Smooth muscle cell (in vitro differentiated cells): Measurements from ENCODE around the gene NET1. TPM values are rescaled to one million over a fixed set of nuclear protein-coding genes. Genes with fewer than 3 reads are reported as not detected.
A peak's percentile ranks its signal among the peaks of the same experiment; 100 is the strongest.
"Not testable (repeated sequence)": the region's sequence is repeated elsewhere in the genome, so short reads cannot be mapped to it uniquely, and the experiment has no call there.

Source experiments
- DNase-seq: peaks from one replicate; lab custom pipeline; 2025; ENCODE audit not compliant: unreplicated experiment; lab: John Stamatoyannopoulos, UW
- H2AFZ ChIP-seq: fragments of 200-600 bp; sonication (generic); 2 replicates; pipeline ENCODE4 v1.6.0; 2016; ENCODE audit warnings: antibody characterized with exemption, low read depth, mild to moderate bottlenecking
- H3F3A ChIP-seq: fragments of 200-600 bp; sonication (generic); 2 replicates; pipeline ENCODE4 v1.6.0; 2017; ENCODE audit warnings: antibody characterized with exemption, low read depth
- H3K27ac ChIP-seq: fragments of 200-600 bp; sonication (generic); 2 replicates; pipeline ENCODE4 v1.5.1; 2016; ENCODE audit warnings: low read depth, mild to moderate bottlenecking
- H3K27me3 ChIP-seq: fragments of 200-600 bp; sonication (generic); 2 replicates; pipeline ENCODE4 v1.6.1; 2016; ENCODE audit warnings: low read depth, mild to moderate bottlenecking
- H3K36me3 ChIP-seq: fragments of 200-600 bp; sonication (generic); 2 replicates; pipeline ENCODE4 v1.5.1; 2016; ENCODE audit warnings: low read depth
- H3K4me1 ChIP-seq: fragments of 200-600 bp; sonication (generic); 2 replicates; pipeline ENCODE4 v1.5.1; 2016; ENCODE audit warnings: low read depth
- H3K4me2 ChIP-seq: fragments of 200-600 bp; sonication (generic); 2 replicates; pipeline ENCODE4 v1.6.0; 2016; ENCODE audit warnings: mild to moderate bottlenecking
- H3K4me3 ChIP-seq: fragments of 200-600 bp; sonication (generic); 2 replicates; pipeline ENCODE4 v1.5.1; 2016; ENCODE audit warnings: mild to moderate bottlenecking
- H3K79me2 ChIP-seq: fragments of 200-600 bp; sonication (generic); 2 replicates; pipeline ENCODE4 v1.6.0; 2016; ENCODE audit warnings: low read depth, mild to moderate bottlenecking
- H3K9ac ChIP-seq: fragments of 200-600 bp; sonication (generic); 2 replicates; pipeline ENCODE4 v1.6.0; 2016; ENCODE audit warnings: low read depth
- H3K9me3 ChIP-seq: fragments of 200-600 bp; sonication (generic); replicated peaks from 2 replicates; pipeline ENCODE4 v1.5.1; 2016; ENCODE audit warnings: low read depth
- H4K20me1 ChIP-seq: fragments of 200-600 bp; sonication (generic); 2 replicates; pipeline ENCODE4 v1.6.0; 2016; ENCODE audit warnings: low read depth
- CTCF ChIP-seq: fragments of 200-600 bp; sonication (generic); IDR thresholded peaks from 2 replicates; pipeline ENCODE4 v1.5.1; 2017; ENCODE audit warnings: borderline replicate concordance, mild to moderate bottlenecking, antibody characterized with exemption; ENCODE audit not compliant: insufficient read depth, poor library complexity, severe bottlenecking
- WGBS: methylation state at CpG from one replicate; pipeline ENCODE4 v1.1.7; 2016; ENCODE audit warnings: low lambda C conversion rate; 5-methylcytosine and 5-hydroxymethylcytosine counted together
- polyA plus RNA-seq: library from polyadenylated mRNA; unstranded; fragments of >200 nt; fragmentation: Nextera tagmentation; extraction: Ambion mirVana; gene quantifications from 2 replicates; pipeline ENCODE4 v1.2.1, GENCODE V29; 2016
- total RNA-seq: library from RNA; depleted of rRNA; stranded (reverse); fragments of >200 nt; gene quantifications from 2 replicates; pipeline ENCODE4 v1.2.3, GENCODE V29; 2014

The NET1 gene
- total and polyA plus RNA-seq, 2 experiments from 2014 or later = 49.5 to 123 TPM

- H3K36me3 ChIP-seq = no peaks in the 10 kb centered on the region
- H3K9ac ChIP-seq = no peak within 1 kb of the TSS
- H3K79me2 ChIP-seq = no peaks in the 10 kb centered on the region
- H3K9me3 ChIP-seq = no peaks in the 10 kb centered on the region
- H3K4me3 ChIP-seq = no peak within 1 kb of the TSS
- H2AFZ ChIP-seq = no peak within 1 kb of the TSS
- H4K20me1 ChIP-seq = no peaks in the 10 kb centered on the region
- no peaks in the 10 kb centered on the region for H3K27me3 ChIP-seq
- WGBS = 82% methylated on average over 8 of the region's 8 CpGs
- no peak within 1 kb of the TSS for H3K27ac ChIP-seq
- H3K4me2 ChIP-seq = no peak within 1 kb of the TSS
- H3F3A ChIP-seq = no peaks in the 10 kb centered on the region
- TF ChIP-seq CTCF = no peak
- no peaks in the 10 kb centered on the region for H3K4me1 ChIP-seq
- DNase-seq = no peak
Observed at GRCh38 chr10:5404208-5405041, 7.9 kb upstream of the NET1 start, which contains the start of gene TUBAL3. Gene TUBAL3 (minus strand): TSS chr10:5404828. CDS start chr10:5404792, 36 bp downstream.

- H2AFZ ChIP-seq = no peak overlapping the region
- no peaks in the 10 kb centered on the region for H3K9me3 ChIP-seq
- 65% methylated on average over 1 of the region's 1 CpG for WGBS
- no peaks in the 10 kb centered on the region for H3K36me3 ChIP-seq
- H3K4me3 ChIP-seq = no peak overlapping the region
- no peak overlapping the region for H3K9ac ChIP-seq
- no peak overlapping the region for H3K27ac ChIP-seq
- TF ChIP-seq CTCF = no peak
- no peak overlapping the region for H3K4me2 ChIP-seq
- H4K20me1 ChIP-seq = no peaks in the 10 kb centered on the region
- DNase-seq = no peak
- no peaks in the 10 kb centered on the region for H3F3A ChIP-seq
- H3K27me3 ChIP-seq = no peaks in the 10 kb centered on the region
- no peaks in the 10 kb centered on the region for H3K79me2 ChIP-seq
- peaks cover under 1% of the 10 kb centered on the region for H3K4me1 ChIP-seq
Observed at GRCh38 chr10:5406918-5407317, 5.4 kb upstream of the NET1 start.

- not testable (repeated sequence) for H3K9me3 ChIP-seq, H3K36me3 ChIP-seq, H3K9ac ChIP-seq, DNase-seq, H3K27me3 ChIP-seq, H4K20me1 ChIP-seq, H3K4me2 ChIP-seq, H2AFZ ChIP-seq, H3K27ac ChIP-seq, H3F3A ChIP-seq, H3K4me3 ChIP-seq
- peaks cover 11% of the 10 kb centered on the region for H3K4me1 ChIP-seq
- peaks cover 26% of the 10 kb centered on the region for H3K79me2 ChIP-seq
Observed at GRCh38 chr10:5410787-5411186, 1.6 kb upstream of the NET1 start.

- Histone ChIP-seq H3K27ac (no peak overlapping the region), H3K4me3 (peak overlapping the region; percentile 98), H3K27me3 (no peaks in the 10 kb centered on the region), H4K20me1 (no peaks in the 10 kb centered on the region), H3K9me3 (no peaks in the 10 kb centered on the region), H3K9ac (peak overlapping the region; percentile 90), H3F3A (no peaks in the 10 kb centered on the region), H3K36me3 (no peaks in the 10 kb centered on the region), H2AFZ (peak overlapping the region; percentile 88), H3K79me2 (peaks cover 35% of the 10 kb centered on the region), H3K4me1 (peaks cover 11% of the 10 kb centered on the region), H3K4me2 (peak overlapping the region; percentile 92)
- no peak for DNase-seq
- 71% methylated on average over 3 of the region's 3 CpGs for WGBS
- no peak for TF ChIP-seq CTCF
Observed at GRCh38 chr10:5411941-5412276, 448 bp upstream of the NET1 start.
